NCI-H2227 treated with DMSO at 0.1 percent for 48 hours (cell line): Measurements from ENCODE around the gene CYP2S1.
A peak's percentile ranks its signal among the peaks of the same experiment; 100 is the strongest.
"Not testable (repeated sequence)": the region's sequence is repeated elsewhere in the genome, so short reads cannot be mapped to it uniquely, and the experiment has no call there.

Source experiments
- DNase-seq: peaks from one replicate; lab custom pipeline; 2025; lab: John Stamatoyannopoulos, UW

Gene CYP2S1

GRCh38 chr19:41192574-41193429, at the start of gene CYP2S1:
TSS of gene CYP2S1 (plus strand) at chr19:41193219. CDS start at chr19:41193265, 46 bp downstream.
- peak; percentile 58 for DNase-seq

- peak; percentile 75 for DNase-seq
These were observed 48.6 kb upstream of the CYP2S1 start for GRCh38 chr19:41144403-41144802.

- DNase-seq: no peak
These were observed 43.2 kb upstream of the CYP2S1 start for GRCh38 chr19:41149831-41150230.

GRCh38 chr19:41150986-41151385, 42.0 kb upstream of the CYP2S1 start:
- not testable (repeated sequence) for DNase-seq

- DNase-seq: no peak
These were observed 39.0 kb upstream of the CYP2S1 start for GRCh38 chr19:41154060-41154459.

GRCh38 chr19:41156207-41156606, 36.8 kb upstream of the CYP2S1 start:
- no peak for DNase-seq

GRCh38 chr19:41159881-41160280, 33.1 kb upstream of the CYP2S1 start:
- DNase-seq: no peak

GRCh38 chr19:41161903-41162302, 31.1 kb upstream of the CYP2S1 start:
- no peak for DNase-seq

- DNase-seq: no peak
These were observed 25.8 kb upstream of the CYP2S1 start for GRCh38 chr19:41166944-41167804.

GRCh38 chr19:41172297-41173164, 20.5 kb upstream of the CYP2S1 start:
- DNase-seq: no peak

- DNase-seq: no peak
These were observed 18.6 kb upstream of the CYP2S1 start for GRCh38 chr19:41174297-41174928.

- peak; percentile 61 for DNase-seq
These were observed 16.9 kb upstream of the CYP2S1 start for GRCh38 chr19:41175801-41176777.

- DNase-seq: not testable (repeated sequence)
These were observed 12.8 kb upstream of the CYP2S1 start for GRCh38 chr19:41180173-41180572.

- no peak for DNase-seq
These were observed 5.8 kb upstream of the CYP2S1 start for GRCh38 chr19:41186971-41187883.

- DNase-seq: no peak
These were observed 5.1 kb upstream of the CYP2S1 start for GRCh38 chr19:41187884-41188279.

GRCh38 chr19:41189425-41190065, 3.5 kb upstream of the CYP2S1 start:
- DNase-seq: peak; percentile 62

- DNase-seq: no peak
These were observed 574 bp downstream of the CYP2S1 start for GRCh38 chr19:41193430-41194156.

GRCh38 chr19:41194157-41194552, 1.1 kb downstream of the CYP2S1 start:
- no peak for DNase-seq
